ENCODE results near the gene TNIP3. TPM values are rescaled to one million over a fixed set of nuclear protein-coding genes. Genes with fewer than 3 reads are reported as not detected.
A peak's percentile ranks its signal among the peaks of the same experiment; 100 is the strongest.

TNIP3 gene
- total and polyA plus RNA-seq, 2 of the 4 experiments (the other 2 are of a cell fraction): 0.10 to 0.18 TPM

GRCh38 chr4:121140716-121141460 lies 23.2 kb downstream of the TNIP3 start:
- Histone ChIP-seq H2AK9ac (replicated peaks; ENCODE audit: low read depth, low read length, poor library complexity) (no peak overlapping the region), H3K9ac (ENCODE audit: low read depth, low read length) (no peak overlapping the region), H2BK5ac (ENCODE audit: low read depth, low read length, poor library complexity, severe bottlenecking) (peak overlapping the region; percentile 18), H2BK20ac (ENCODE audit: low read depth, low read length) (no peak overlapping the region; the same call in 1 of the 2 replicates), H4K91ac (ENCODE audit: insufficient read depth, low read depth, low read length) (no peak overlapping the region), H3K9me1 (ENCODE audit: insufficient read depth, low read length) (peaks cover 4% of the 10 kb centered on the region; the same call in 1 of the 2 replicates), H3K23ac (ENCODE audit: low read depth, low read length) (no peak overlapping the region), H3K14ac (replicated peaks; ENCODE audit: low read depth, low read length) (no peak overlapping the region), H3K36me3 (ENCODE audit: control insufficient read depth, insufficient read depth, low read length) (no peaks in the 10 kb centered on the region), H2AFZ (replicated peaks; ENCODE audit: low read length, poor library complexity) (no peak overlapping the region), H4K5ac (ENCODE audit: low read depth, low read length) (no peak overlapping the region), H2BK120ac (ENCODE audit: low read depth, low read length) (no peak overlapping the region), H3K4me3 (ENCODE audit: insufficient read depth, low read depth, low read length) (no peak overlapping the region), H2BK15ac (ENCODE audit: low read depth, low read length) (no peak overlapping the region), H3K27me3 (ENCODE audit: control insufficient read depth, insufficient read depth, low read length) (no peaks in the 10 kb centered on the region), H3K18ac (ENCODE audit: low read depth, low read length) (no peak overlapping the region; the same call in 1 of the 2 replicates), H3K56ac (ENCODE audit: extremely low read depth, insufficient read depth, low read length) (no peak overlapping the region), H2AK5ac (ENCODE audit: low read depth, low read length) (no peak overlapping the region), H3K4me2 (ENCODE audit: low read depth, low read length) (no peak overlapping the region), H3K9me3 (ENCODE audit: control insufficient read depth, insufficient read depth, low read length) (no peaks in the 10 kb centered on the region), H3K27ac (ENCODE audit: insufficient read depth, low read length) (no peak overlapping the region), H4K20me1 (ENCODE audit: insufficient read depth, low read length) (no peaks in the 10 kb centered on the region), H3K4me1 (ENCODE audit: control insufficient read depth, insufficient read depth, low read length) (peaks cover 5% of the 10 kb centered on the region), H3K79me1 (ENCODE audit: low read depth in 1 of 2, low read length in 2 of 2) (no peaks in the 10 kb centered on the region), H3K4ac (ENCODE audit: low read depth, low read length) (no peak overlapping the region), H4K8ac (ENCODE audit: low read depth in 2 of 2, low read length in 2 of 2) (no peak overlapping the region)
- peak; percentile 57 for DNase-seq
- intact Hi-C loops (cut with micrococcal nuclease): no loop called here
- in situ Hi-C loops (cut with MboI; ENCODE audit: low sequenced_read_pairs): no loop called here
- dilution Hi-C loops (cut with HindIII; ENCODE audit: low sequenced_read_pairs, unreplicated experiment): no loop called here
- TF ChIP-seq MAZ (IDR thresholded peaks at IDR 0.05; ENCODE audit: borderline replicate concordance, low read depth, low read length): no peak
- no peak for TF ChIP-seq RCOR1 (IDR thresholded peaks at IDR 0.05; ENCODE audit: insufficient replicate concordance, low read length)
- no peak for TF ChIP-seq SMC3 (IDR thresholded peaks at IDR 0.05; ENCODE audit: low read depth, low read length)
- no peak for TF ChIP-seq CHD1 (IDR thresholded peaks at IDR 0.05; ENCODE audit: low read depth, low read length)
- ChIA-PET CTCF (no interaction called here), POLR2A (ENCODE audit: unreplicated experiment) (no interaction called here)
- WGBS, 2 experiments (ENCODE audit: extremely low coverage in 2 of 2, insufficient read length in 1 of 2): no CpG with 5 or more reads among the region's 5 CpGs
- no peak for ATAC-seq (ENCODE audit: low read depth)
- no TSS peak for BruUV-seq (replicated peaks)
